Inferior parietal cortex (tissue), 1 donor: ENCODE results near the gene GPATCH1.
"Not testable (repeated sequence)": the region's sequence is repeated elsewhere in the genome, so short reads cannot be mapped to it uniquely, and the experiment has no call there.

Source experiments
- DNase-seq: peaks from one replicate; pipeline ENCODE4 v3.0.0-alpha.2; 2016; ENCODE audit errors: extremely low spot score

The GPATCH1 gene

GRCh38 chr19:33114312-33114711 is 33.3 kb downstream of the GPATCH1 start:
- DNase-seq: no peak

- no peak for DNase-seq
These were observed 36.5 kb downstream of the GPATCH1 start for GRCh38 chr19:33117501-33117900.

- no peak for DNase-seq
These were observed 37.7 kb downstream of the GPATCH1 start for GRCh38 chr19:33118643-33119042.

DNA sequence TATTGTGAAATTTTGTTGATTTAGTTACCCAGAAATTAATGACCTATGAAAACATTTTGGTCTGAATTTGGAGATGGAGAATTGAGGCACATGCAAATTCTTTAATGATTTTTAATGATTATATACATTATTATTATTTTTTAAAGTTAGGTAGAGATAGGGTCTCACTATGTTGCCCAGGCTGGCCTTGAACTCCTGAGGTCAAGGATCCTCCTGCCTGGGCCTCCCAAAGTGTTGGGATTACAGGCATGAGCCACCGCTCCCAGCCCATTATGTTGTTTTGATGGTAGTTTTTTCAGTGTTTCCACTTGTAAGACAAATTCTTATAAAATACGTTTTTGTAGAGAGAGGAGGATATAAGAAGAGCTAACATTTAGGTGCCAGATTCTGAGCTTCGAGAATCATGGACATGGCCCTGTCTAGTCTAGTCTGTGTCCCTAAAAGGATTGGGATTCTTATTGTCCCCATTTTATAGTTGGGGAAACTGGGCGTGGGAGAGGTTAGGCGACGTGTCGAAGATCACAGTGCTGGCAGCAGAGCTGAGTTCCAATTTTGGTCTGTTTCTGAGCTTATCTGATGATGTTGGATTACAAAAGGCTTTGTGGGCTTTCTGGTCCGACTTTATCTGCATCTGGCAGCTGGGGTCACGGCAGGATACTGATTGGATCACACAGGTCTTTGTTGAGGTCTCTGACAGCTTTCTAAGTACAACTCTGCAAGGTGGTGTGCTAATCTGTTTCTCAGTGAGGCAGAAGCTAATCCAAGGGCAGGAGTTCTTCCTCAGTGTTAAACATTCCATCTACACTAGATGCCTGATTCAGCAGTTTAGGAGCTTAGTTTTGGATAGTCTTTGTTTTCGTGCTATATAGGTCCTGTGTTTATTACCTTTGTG is 43.5 kb downstream of the GPATCH1 start:
- peak; percentile 20 for DNase-seq

DNA sequence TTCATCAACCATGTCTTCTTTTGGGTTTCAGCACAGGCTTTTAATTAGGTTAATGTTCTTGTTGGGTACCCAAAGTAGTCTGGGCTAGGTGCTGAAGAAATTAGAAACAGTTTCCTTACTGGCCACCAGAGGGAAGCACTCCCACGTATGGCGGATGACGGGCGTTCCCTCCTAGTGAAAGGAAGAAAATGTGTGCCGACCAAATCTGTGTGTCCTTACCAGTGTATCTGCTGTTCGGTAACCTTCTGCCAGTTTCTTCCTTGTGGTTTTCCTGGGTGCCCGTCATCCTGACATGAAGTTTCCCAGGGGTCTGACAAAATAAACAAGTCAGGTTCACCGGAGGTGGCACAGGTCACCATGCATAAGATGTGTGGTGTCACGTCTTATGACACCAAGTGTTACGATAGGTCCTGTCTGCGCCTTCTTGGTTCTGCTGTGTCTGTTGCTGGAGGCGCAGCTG is 45.0 kb downstream of the GPATCH1 start:
- peak; percentile 67 for DNase-seq

DNA sequence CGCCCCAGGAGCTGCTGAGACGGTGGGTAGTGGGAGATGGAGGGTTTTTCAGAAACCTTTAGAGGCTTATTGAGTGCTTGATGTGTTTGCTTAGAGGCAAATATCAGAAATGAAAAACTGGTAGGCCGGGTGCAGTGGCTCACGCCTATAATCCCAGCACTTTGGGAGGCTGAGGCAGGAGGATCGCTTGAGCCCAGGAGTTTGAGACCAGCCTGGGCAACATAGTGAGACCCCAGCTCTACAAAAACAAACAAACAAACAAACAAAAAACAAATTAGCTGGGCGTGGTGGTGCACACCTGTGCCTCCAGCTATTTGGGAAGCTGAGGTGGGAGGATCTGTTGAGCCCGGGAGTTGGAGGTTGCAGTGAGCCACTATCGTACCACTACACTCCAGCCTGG is 45.7 kb downstream of the GPATCH1 start:
- not testable (repeated sequence) for DNase-seq

DNA sequence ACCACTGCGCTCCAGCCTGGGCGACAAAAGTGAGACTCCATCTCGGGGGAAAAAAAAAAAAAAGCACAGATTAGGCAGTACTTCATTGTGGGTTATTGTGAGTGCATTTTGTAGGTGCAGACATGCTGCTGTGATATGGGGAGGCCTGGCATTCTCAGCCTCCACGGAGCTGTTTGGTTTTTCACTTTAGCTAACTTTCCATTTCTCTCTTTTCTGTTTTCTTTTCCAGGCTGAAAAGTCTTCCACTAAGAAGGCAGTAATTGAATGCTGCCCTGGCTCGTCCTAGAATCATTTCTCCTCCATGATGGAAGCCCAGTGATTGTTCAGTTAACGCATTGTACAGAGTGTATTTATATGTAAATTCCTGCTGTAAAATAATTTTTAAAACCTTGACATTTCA is 48.9 kb downstream of the GPATCH1 start:
- DNase-seq: no peak

GRCh38 chr19:33130433-33130832 is 49.5 kb downstream of the GPATCH1 start:
- DNase-seq: no peak

DNA sequence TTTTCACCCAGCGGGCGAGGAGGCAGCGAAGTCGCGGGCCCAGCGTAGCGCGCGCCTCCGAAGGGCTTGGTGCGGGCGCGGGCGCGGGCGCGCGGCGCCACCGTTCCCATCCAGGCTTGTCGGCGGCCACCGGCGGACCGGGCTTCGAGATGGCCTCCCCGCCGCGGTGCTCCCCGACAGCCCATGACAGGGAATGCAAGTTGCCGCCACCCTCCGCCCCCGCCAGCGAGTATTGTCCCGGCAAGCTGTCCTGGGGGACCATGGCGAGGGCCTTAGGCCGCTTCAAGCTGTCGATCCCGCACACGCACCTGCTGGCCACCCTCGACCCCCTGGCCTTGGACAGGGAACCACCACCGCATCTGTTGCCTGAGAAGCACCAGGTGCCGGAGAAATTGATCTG is 51.0 kb downstream of the GPATCH1 start, which contains the start of gene WDR88:
WDR88 (plus strand) TSS at position 94 of the 400 bp plus-strand sequence; CDS start at position 150, 56 bp downstream.
- DNase-seq: no peak

DNA sequence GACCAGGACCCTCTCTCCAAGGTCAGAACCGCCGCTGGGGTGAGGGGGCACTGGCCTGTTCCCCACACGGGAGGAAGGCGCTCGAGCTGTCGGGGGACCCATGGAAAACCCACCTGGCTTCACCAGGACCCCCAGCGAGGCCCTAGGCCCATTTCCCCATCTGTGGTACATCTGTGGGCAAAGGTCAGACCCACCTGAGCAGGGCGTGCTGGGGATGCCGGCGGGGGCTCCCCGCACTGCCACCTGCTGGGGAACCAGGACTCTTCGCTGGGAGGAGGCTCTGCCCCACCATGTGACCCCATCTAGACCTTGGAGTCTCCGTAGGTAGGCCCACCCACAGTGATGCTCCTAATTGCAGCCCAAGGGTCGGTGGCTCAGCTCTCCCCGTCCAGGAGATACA is 51.4 kb downstream of the GPATCH1 start:
- no peak for DNase-seq

GRCh38 chr19:33133438-33134031 is 52.6 kb downstream of the GPATCH1 start:
- no peak for DNase-seq

DNA sequence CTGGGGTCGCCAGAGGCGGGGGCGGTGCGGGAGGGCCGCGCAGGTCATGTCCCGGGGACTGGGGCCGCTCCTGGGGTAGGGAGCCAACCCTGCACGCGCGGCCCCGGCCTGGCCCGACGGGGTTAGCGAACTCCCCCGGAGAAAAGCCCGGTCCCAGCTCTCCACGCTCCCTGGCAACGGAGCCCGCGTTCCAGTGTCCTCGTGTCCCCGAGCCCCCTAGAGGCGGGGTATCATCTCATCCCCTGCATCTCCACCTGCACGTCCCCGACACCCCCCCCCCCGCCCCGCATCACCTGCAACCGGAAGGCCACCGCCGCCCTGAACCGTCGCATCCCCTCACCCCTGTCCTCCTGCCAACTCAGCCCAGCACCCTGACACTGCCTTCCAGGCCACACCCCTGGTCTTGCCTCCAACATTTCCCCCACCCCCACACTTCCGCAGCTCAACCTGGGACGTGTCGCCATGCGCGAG is 53.6 kb downstream of the GPATCH1 start:
- DNase-seq: no peak

DNA sequence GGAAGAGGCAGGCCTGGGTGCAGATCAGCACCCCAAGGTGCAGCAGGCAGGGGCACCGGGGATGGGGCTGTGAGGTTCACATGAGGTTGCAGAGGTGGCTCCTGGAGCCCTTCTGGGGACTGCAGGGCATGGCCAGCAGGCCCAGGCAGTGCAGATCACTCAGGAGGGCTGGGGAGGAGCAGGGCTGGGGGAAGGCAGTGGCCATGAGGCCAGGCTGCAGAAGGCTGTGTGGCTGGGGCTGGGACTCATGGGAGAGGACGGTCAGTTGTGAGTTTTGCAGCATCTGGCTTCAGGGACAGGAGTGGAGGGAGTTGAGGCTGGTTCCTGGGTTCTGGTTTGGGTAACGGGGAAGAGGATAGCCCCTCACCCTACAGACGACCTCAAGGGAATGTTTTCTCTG is 58.2 kb downstream of the GPATCH1 start:
- no peak for DNase-seq

GRCh38 chr19:33143897-33144405 is 63.0 kb downstream of the GPATCH1 start:
- peak; percentile 72 for DNase-seq

DNA sequence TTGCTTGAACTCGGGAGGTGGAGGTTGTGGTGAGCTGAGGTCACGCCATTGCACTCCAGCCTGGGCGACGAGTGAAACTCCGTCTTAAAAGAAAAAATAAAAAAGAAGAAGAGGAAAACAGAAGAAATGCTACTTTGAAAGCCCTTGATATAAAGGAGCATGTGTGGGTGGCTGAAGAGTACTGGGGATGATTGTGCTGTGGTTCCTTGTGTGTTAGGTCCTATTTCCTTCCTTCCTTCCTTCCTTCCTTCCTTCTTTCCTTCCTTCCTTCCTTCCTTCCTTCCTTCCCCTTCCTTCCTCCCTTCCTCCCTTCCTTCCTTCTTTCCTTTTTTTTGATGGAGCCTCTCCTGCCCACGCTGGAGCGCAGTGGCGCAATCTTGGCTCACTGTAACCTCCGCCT is 65.2 kb downstream of the GPATCH1 start:
- DNase-seq: no peak

DNA sequence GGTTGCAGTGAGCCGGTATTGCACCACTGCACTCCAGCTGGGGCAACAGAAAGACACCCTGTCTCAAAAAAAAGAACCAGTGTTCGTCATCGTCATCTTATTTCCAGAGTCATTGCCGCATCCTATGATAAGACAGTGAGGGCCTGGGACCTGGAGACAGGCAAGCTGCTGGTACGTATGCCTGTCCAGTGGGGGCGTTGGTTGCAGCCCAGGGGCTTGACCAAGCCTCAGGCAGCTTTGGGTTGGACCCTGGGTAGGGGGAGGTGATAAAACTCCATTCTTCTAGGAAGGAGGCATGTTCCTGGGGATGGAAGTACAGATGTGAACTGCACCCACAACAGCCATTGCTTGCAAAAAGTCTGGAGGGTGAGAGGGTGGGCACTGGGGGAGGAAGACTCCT is 66.6 kb downstream of the GPATCH1 start:
- DNase-seq: no peak

- DNase-seq: no peak
These were observed 70.0 kb downstream of the GPATCH1 start for GRCh38 chr19:33150852-33151518.

- no peak for DNase-seq
These were observed 71.2 kb downstream of the GPATCH1 start for GRCh38 chr19:33152176-33152575.

- DNase-seq: not testable (repeated sequence)
These were observed 71.6 kb downstream of the GPATCH1 start for GRCh38 chr19:33152625-33153024.

GRCh38 chr19:33154313-33154712 is 73.3 kb downstream of the GPATCH1 start:
- not testable (repeated sequence) for DNase-seq

DNA sequence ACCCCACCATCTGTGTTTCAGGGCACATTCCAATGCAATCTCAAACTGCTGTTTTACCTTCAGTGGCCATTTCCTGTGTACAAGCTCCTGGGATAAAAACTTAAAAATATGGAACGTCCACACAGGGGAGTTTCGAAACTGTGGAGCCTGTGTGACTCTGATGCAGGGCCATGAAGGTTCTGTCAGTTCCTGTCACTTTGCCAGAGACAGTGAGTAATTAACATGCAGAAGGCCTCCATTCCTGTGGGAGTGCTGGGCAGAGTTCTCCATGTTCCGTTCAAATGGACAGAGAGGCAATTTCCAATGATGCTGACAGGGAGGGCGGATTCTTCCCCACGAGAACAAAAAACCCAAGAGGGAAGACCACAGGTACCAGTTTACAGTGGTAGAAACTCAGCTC is 75.4 kb downstream of the GPATCH1 start:
- DNase-seq: no peak

DNA sequence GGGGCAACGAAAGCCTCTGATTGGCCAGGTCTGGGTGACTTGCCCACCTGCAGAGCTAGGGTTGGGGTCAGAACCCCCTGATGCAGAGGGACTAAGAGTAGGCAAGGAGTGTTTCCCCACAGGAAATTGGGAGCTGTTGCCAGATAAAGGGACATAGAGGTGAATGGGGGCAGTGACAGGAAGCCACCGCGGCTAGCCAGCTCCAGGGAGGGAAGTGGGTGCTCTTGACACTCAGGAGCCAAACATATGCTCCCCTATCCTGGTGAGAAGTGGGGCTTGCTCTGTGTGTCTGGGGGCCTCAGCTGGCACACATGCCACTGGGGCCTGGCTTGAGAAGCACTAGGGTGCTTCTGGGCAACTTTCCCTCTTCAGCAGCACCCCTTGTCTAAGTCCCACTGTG is 76.9 kb downstream of the GPATCH1 start:
- no peak for DNase-seq
